Nephron (organoid): ENCODE results near the gene OSBPL10.

Experiments
- H3K27ac Mint-ChIP-seq, 3 experiments: 2 replicates each; pipeline ENCODE4 v1.8.0; 2020; ENCODE audit warnings: mixed read lengths in 3 of 3, mild to moderate bottlenecking in 2 of 3, moderate library complexity in 1 of 3
- H3K27me3 Mint-ChIP-seq: 2 replicates; pipeline ENCODE4 v1.8.0; 2021; ENCODE audit warnings: low read depth, mild to moderate bottlenecking, moderate library complexity, mixed read lengths
- H3K36me3 Mint-ChIP-seq: 2 replicates; pipeline ENCODE4 v1.8.0; 2020; ENCODE audit warnings: low read depth, mixed read lengths
- H3K4me1 Mint-ChIP-seq: 2 replicates; pipeline ENCODE4 v1.8.0; 2020; ENCODE audit warnings: mixed read lengths
- H3K4me3 Mint-ChIP-seq, 3 experiments: 2 replicates each; pipeline ENCODE4 v1.8.0; 2020; ENCODE audit warnings: mild to moderate bottlenecking in 3 of 3, mixed read lengths in 3 of 3, moderate library complexity in 2 of 3
- H3K9me3 Mint-ChIP-seq: 2 replicates; pipeline ENCODE4 v1.8.0; 2020; ENCODE audit warnings: mixed read lengths
- TF ChIP-seq, protein P1 (sequence below), 3 experiments: fragments of 200-600 bp; sonication (generic); IDR thresholded peaks; one replicate each; pipeline ENCODE4 v1.5.0; 2021; ENCODE audit warnings: antibody characterized with exemption in 3 of 3; ENCODE audit not compliant: unreplicated experiment in 3 of 3

OSBPL10 gene

DNA sequence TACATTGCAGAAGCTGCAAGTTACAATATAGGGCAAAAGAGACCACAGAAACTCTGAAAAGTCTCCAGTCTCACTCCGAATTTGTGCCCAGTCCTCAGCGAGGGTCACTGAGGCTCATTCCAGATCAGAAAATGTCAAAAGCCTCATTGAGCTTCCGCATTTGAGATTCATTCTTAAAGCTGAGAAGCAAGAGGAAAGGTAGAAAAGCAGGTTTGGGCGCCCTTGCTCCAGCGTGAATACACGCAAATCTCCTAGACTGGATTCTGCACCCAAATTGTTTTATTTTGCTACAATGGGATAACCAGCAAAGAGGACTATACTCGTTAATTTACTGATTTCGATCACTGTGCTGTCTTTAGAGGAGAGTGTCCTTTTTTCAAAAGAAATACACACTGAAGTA, 236.1 kb downstream of the OSBPL10 start:
- no peak overlapping the region for H3K4me3 Mint-ChIP-seq
- no peak overlapping the region for H3K27ac Mint-ChIP-seq
- H3K27me3 Mint-ChIP-seq: no peaks in the 10 kb centered on the region
- no peaks in the 10 kb centered on the region for H3K36me3 Mint-ChIP-seq
- TF ChIP-seq, protein P1, sequence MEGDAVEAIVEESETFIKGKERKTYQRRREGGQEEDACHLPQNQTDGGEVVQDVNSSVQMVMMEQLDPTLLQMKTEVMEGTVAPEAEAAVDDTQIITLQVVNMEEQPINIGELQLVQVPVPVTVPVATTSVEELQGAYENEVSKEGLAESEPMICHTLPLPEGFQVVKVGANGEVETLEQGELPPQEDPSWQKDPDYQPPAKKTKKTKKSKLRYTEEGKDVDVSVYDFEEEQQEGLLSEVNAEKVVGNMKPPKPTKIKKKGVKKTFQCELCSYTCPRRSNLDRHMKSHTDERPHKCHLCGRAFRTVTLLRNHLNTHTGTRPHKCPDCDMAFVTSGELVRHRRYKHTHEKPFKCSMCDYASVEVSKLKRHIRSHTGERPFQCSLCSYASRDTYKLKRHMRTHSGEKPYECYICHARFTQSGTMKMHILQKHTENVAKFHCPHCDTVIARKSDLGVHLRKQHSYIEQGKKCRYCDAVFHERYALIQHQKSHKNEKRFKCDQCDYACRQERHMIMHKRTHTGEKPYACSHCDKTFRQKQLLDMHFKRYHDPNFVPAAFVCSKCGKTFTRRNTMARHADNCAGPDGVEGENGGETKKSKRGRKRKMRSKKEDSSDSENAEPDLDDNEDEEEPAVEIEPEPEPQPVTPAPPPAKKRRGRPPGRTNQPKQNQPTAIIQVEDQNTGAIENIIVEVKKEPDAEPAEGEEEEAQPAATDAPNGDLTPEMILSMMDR (IDR thresholded peaks at IDR 0.05; ENCODE audit: unreplicated experiment in 3 of 3): no peak
- H3K4me1 Mint-ChIP-seq: peaks cover 14% of the 10 kb centered on the region
- H3K9me3 Mint-ChIP-seq: no peaks in the 10 kb centered on the region

DNA sequence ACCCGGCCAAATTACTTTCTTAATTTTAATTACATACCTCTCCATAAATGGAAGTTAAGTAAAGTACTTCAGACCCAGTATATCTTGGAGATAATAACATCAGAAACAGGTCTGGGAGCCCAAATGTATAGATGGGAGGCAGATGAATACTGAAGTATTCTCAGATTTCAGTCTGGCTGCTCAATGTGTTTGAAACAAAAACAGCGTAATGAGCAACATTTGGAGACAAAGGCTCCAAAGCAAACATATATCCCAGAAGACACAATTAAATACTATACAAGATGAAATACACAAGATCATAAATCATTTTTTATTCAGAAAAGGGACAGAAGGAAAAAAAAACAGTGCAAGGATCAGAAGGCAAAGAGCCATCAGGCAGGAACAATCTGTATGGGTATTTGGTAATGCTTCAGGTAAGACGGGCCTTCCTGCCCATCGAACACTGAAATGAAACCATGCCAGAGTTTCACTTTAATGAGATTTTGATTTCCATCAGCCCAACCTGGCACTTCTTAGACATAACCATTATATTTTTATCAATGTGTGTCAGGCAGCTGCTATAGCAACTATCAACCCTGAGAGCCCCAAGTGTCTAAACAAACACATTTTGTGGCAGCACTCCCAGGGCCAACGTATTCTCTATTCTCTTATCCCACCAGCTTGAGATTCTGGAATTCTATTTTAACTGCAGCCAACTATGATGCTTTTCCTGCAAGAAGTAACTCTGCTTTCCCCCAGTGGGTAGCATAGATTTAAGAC, 237.6 kb downstream of the OSBPL10 start:
- Mint-ChIP-seq H3K27ac (no peak overlapping the region), H3K4me3 (no peak overlapping the region), H3K36me3 (no peaks in the 10 kb centered on the region), H3K27me3 (no peaks in the 10 kb centered on the region), H3K4me1 (peaks cover 9% of the 10 kb centered on the region), H3K9me3 (no peaks in the 10 kb centered on the region)
- TF ChIP-seq, protein P1 (IDR thresholded peaks at IDR 0.05; ENCODE audit: unreplicated experiment in 3 of 3): no peak

DNA sequence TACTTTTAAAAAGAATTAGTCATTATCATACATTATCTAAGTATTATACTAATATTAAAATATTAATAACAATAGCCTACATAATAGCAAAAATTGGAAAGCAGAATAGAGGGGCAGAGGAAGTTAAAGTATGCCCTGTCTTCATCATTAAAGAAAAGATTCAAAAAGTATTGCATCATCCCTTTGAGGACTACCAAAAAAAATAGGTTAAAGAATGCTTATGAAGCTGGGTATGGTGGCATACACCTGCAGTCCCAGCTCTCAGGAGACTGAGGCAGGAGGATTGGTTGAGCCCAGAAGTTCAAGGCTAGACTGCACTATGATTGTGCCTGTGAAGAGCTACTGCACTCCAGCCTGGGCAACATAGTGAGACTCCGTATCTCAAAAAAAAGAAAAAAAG, 240.7 kb downstream of the OSBPL10 start:
- Mint-ChIP-seq H3K4me3 (no peak overlapping the region), H3K36me3 (peaks cover 8% of the 10 kb centered on the region), H3K27ac (no peak overlapping the region), H3K4me1 (peaks cover 9% of the 10 kb centered on the region), H3K9me3 (no peaks in the 10 kb centered on the region), H3K27me3 (peaks cover 7% of the 10 kb centered on the region)
- TF ChIP-seq, protein P1 (IDR thresholded peaks at IDR 0.05; ENCODE audit: unreplicated experiment in 3 of 3): no peak

DNA sequence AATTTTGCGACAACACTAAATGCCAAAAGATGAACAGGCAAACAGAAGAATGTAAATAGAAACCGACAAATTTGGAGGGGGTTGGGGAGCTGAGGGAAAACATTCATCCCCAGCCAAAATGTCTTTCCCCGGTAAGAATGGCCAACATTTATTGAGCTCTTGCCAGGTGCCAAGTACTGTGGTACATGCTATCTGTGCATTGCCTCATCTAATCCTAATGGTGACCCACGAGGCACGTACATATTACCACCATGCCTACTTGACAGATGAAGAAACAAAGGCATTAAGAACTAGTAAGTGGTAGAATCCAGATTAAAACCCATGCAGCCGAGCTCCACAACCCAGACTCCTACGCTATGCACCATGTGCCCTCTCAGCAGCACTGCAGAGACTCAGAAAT, 242.7 kb downstream of the OSBPL10 start:
- Mint-ChIP-seq H3K4me1 (peaks cover 8% of the 10 kb centered on the region), H3K4me3 (no peak overlapping the region)
- TF ChIP-seq, protein P1 (IDR thresholded peaks at IDR 0.05; ENCODE audit: unreplicated experiment in 3 of 3): no peak

DNA sequence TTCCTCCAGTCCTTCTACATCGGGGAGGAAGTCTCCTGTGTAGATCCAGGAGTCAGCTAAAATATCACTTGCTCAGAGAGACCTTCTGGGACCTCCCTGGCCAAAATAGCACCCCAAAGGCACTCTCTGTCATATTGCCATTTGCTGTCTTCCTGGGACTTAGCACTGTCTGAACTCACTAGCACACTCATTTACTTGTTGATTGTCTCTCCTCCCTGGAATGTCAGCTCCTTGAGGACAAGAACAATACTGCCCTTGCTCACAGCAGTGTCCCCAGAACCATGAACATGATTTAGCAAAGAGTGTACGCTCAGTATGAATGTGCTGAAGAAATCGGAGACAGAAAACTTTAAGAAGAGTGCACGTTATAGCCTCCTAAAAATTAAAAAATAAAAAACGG, 245.4 kb downstream of the OSBPL10 start:
- peaks cover 20% of the 10 kb centered on the region for H3K4me1 Mint-ChIP-seq

More for the DNA sequence above, 242.7 kb downstream of the OSBPL10 start:
- H3K9me3 Mint-ChIP-seq: no peaks in the 10 kb centered on the region
- H3K27me3 Mint-ChIP-seq: peaks cover 8% of the 10 kb centered on the region
- peaks cover 10% of the 10 kb centered on the region for H3K36me3 Mint-ChIP-seq
- no peak overlapping the region for H3K27ac Mint-ChIP-seq

More for the DNA sequence above, 245.4 kb downstream of the OSBPL10 start:
- Mint-ChIP-seq H3K9me3 (no peaks in the 10 kb centered on the region), H3K27me3 (peaks cover 8% of the 10 kb centered on the region), H3K27ac (no peak overlapping the region), H3K4me3 (no peak overlapping the region), H3K36me3 (peaks cover 10% of the 10 kb centered on the region)
- TF ChIP-seq, protein P1 (IDR thresholded peaks at IDR 0.05; ENCODE audit: unreplicated experiment in 3 of 3): no peak
